GM18499 (cell line): ENCODE measurements around the gene FGF9.

Experiments used
- ATAC-seq: cut with Tn5 transposase; IDR thresholded peaks from one replicate; pipeline ENCODE4 v1.9.1; 2021; ENCODE audit warnings: moderate number of reproducible peaks; ENCODE audit not compliant: insufficient read depth, unreplicated experiment

The FGF9 gene

GRCh38 chr13:21673789-21674489 is 3.1 kb downstream of the FGF9 start:
- ATAC-seq, result no peak

DNA sequence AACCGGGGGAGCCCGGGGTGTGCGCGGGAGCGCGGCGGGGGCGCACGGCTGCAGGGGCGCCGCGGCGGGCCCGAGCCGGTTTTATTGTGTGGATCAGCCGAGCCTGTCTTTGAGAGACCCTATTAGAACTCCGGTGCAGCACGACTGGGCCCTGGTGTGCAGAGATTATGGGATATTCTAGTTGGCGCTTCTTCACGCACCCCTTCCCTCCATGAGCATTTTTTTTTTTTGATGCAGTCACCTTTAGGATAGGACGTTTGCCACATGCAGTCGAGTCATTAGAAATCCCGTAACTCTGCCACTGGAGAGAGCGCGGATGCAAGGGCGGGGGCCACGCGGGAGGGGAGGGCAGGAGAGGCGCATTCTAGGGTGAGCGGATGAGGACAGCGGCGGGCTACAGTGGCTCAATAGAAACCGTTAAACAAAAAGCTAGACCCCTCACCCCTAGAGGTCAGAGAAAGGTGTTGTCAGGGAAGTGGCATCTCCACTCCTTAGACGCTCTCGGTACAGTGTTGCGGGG is 3.7 kb downstream of the FGF9 start:
- no peak for ATAC-seq

DNA sequence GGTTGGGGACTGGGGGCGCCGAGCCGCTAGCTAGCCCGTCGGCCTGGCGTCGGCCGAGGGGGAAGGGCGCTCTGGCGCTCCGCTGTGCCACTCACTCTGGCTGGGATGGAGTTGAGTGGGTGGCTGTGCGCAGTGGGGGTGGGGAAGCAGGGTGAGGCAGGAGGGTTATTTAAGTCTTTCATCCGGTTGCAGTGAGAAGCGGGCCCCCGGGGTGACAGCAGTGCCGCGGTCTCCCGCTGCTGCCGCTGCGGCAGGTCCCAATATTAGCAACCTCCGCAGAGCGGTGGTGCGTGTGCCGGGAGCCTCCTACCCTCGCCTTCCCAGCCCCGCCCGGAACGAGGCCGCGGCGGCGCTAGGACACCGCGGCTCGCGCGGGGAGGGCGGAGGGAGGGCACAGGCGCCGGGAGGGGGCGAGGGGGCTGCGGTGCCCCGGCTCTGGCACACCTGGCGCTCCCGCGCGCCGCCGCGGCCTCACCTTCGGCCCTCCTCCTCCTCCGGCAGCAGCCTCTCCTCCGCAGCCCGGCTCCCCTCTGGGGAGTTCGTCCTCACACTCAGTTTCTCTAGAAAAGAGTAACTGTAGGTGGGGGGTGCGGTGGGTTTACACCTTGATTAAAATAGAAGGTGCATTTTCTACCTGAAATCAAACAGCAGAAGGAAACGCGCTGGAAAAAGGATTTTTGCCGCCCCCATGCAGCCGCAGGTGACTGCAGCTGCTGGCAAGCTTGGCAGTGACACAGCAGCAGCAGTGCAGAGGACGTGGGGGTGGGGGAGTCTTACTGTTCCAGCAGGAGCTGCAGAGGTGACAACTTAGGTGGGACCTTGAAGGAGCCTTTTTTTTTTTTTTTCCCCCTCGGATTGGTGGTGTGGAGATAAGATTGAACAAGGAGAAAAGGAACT is 4.5 kb downstream of the FGF9 start:
- no peak for ATAC-seq

DNA sequence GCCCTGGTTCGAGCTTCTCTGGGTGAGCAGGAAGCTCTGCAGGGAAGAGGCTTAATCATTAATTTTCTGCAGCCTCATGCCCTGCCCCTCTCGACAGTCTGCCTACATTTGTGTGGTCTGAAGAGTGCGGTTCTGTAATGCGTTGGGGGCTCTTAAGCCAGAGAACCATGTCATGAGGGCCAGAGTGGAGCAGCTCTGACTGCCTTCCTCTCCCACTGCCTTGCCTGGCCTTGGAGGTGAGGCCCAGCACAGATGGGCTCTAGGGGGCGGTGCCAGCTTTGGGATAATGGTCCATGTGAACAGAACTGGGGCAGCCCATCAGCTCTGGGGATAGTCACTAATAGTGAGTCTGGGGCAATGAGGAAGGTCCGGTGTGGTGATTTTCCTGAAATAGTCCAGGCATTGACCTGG is 5.7 kb downstream of the FGF9 start:
- ATAC-seq, result no peak

- no peak for ATAC-seq
Observed at GRCh38 chr13:21677075-21677623, 6.3 kb downstream of the FGF9 start.

DNA sequence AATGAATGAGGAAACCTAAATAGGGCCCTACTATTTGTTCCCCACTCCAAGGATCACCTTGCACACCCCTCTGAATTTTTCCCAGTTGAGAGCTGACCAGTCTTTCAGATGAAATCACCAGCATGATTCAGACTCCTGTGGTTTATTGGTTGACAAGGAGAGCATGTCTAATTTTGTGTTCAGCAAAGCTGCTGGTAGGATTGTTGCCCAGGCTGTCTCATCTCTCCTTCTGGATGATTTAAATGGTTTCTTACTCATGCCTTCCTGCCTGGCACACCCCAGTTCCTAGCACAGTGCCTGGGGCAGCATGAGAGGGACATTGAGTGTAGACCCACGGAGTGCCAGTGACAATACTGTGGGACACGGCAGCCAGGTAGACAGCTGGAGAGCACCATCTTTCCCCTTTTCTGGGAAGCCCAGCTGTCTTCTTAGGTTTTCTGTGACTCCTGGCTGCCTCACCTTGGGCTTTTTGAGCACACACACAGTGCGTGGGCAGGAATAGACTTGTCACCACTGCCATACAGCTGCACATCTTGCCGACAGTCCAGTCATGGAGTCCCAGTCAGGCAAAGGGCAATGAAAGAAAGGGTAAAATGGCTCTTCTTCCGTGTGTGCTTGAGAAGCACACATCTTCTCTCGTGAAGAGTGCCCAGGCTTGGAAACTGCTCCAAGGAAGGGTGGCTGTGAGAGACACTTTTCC is 12.3 kb downstream of the FGF9 start:
- no peak for ATAC-seq

DNA sequence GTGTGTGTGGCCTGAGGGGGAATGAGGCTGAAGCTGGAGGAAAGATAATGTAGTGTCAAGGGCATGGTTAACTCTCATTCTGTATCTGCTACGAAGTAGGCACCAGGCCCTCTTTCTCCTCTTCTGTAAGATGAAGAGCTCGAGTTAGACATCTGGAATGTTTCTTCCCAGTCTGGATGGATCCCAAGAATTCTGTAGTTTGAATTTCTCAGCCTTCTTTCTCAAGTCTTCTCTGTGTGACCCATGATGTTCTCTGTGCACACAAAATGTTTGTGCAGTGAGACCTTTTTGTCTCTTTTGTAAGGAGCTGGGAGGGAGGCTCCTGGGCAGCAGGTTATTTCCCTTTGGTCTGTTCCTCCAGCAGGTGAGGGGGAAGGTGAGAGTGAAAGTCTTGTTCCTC is 13.7 kb downstream of the FGF9 start:
- ATAC-seq, result no peak

GRCh38 chr13:21685485-21686064 is 14.7 kb downstream of the FGF9 start:
- ATAC-seq, result no peak

- ATAC-seq, result peak; percentile 90
Observed at GRCh38 chr13:21686751-21687391, 16.0 kb downstream of the FGF9 start.

- no peak for ATAC-seq
Observed at GRCh38 chr13:21688056-21688455, 17.2 kb downstream of the FGF9 start.

DNA sequence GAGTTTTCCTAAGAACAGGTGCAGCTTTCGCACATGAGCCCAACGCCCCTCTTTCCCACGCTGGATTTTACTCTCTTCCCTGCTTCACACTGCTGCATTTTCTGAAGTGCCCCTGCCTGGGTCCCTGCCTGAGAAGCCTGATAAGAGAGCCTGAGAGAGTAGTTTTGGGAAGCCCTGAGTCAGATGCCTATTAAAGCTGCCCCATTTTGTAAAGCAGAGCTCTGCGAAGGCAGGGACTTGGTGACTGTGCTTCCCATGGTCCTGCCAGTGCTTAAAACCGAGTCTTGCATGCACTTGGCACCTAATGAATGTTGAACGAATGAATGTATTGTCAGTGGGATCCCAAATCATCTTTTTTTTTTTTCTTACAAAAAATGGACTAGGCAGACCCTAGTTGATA is 18.2 kb downstream of the FGF9 start:
- no peak for ATAC-seq

GRCh38 chr13:21690955-21691354 is 20.1 kb downstream of the FGF9 start:
- no peak for ATAC-seq

GRCh38 chr13:21691500-21691899 is 20.6 kb downstream of the FGF9 start:
- no peak for ATAC-seq

DNA sequence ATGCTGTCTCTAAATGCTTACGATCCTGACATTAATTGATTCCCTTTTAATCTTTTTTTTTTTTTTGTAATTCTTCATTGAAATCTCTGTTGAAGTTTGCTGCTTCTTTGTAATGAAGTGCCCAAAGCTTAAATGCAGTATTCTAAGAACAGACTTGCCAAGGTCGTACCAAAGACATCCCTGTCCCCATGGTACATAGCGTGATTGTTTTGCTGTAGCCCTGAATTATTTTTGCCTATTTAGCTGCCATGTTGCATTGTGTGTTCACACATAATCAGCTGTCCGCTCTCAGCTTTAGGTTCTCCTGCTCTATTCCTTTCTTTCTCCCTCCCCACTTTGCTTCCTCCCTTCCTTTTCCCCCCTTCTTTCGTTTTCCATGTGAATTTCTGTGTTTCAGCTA is 21.1 kb downstream of the FGF9 start:
- no peak for ATAC-seq

GRCh38 chr13:21694831-21695230 is 24.0 kb downstream of the FGF9 start:
- no peak for ATAC-seq

DNA sequence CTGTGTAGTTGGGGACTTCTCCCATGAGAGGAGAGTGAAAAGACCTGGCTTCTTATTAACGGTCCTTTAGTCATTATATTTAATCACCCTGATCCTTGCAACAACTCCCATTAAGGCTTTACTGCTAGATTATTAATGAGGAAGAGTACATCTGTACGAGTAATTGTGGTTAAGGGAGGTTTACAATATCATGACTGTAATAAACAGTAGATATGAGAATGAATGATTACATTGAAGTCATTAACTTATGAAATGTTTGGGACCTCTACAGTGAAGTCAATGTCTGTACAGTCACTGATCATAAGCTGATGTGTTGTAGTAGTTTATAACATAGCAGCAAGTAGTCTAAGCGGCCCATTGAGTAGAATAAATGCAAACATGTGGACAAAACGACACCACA is 24.7 kb downstream of the FGF9 start:
- no peak for ATAC-seq

- no peak for ATAC-seq
Observed at GRCh38 chr13:21696865-21697448, 26.1 kb downstream of the FGF9 start.

DNA sequence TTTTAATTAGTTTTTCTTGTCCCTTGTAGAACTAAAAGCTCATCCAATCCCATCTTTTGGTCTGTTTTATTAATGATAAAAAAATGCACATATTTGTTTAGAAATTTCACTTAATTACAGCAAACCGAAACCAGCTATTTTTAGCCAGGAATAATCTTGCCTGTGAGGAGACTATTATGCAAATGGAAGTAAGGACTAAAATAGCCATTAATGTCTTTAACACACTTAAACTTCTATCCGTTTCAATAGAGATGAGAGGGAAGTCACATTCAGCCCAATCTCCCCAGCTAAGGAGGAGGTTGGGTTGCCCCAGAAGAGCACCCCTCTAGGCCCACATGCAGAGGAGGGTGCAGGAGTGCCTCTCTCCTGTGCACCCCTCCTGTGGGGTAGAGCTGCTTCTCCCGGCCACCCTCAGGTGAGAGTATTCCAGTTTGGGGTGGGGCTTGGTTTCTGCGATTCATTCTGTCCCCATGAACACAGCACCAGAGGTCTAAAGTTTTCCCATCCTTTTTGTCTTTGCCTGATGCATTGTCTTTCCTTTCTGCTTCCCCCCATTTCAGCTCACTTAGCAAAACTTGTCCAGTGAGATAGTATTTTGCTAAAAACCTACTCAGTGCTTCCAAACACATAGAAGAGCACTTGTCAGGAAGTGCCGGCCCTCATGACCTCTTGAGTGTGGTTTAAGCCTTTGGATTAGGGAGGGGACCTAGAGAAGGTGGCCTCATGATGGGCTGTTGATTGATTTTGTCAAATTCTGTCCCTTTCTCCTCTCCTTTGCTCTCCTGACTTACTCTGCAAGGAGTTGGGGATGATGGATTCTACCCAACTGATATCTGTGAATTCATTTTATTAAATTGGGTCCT is 28.2 kb downstream of the FGF9 start:
- no peak for ATAC-seq
